Measurements from ENCODE around the gene NDUFA8. TPM values are rescaled to one million over a fixed set of nuclear protein-coding genes. Genes with fewer than 3 reads are reported as not detected.

The NDUFA8 gene
- total and polyA plus RNA-seq, 2 of the 4 experiments (the other 2 are of a cell fraction): 45.2 to 98.1 TPM

DNA sequence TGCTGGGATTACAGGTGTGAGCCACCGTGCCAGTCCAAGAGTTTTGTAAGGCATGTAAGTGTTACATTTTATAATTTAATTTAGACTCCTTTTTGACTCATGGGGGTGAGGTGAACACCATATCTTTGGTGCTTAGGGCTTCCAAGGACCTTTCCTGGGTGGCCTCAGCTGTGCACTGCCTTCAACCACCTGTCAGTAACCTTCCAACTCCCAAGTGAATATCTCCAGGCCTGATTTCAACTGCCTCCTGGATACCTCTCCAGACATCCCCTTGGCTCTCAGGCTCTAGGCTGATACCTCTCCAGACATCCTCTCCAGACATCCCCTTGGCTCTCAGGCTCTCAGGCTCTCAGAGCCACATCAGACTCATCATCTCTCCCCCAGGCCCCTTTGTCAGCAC, 35.5 kb downstream of the NDUFA8 start:
- Histone ChIP-seq H3K9me3 (ENCODE audit: control insufficient read depth, insufficient read depth, low read length) (no peaks in the 10 kb centered on the region), H3K79me1 (ENCODE audit: low read depth in 1 of 2, low read length in 2 of 2) (no peaks in the 10 kb centered on the region), H2AFZ (replicated peaks; ENCODE audit: low read length, poor library complexity) (no peak overlapping the region), H2AK5ac (ENCODE audit: low read depth, low read length) (0 out of 2 replicates have a peak overlapping the region, but pooled peaks have one; percentile 12), H3K4ac (ENCODE audit: low read depth, low read length) (no peak overlapping the region), H2BK120ac (ENCODE audit: low read depth, low read length) (no peak overlapping the region), H2AK9ac (replicated peaks; ENCODE audit: low read depth, low read length, poor library complexity) (no peak overlapping the region), H2BK5ac (ENCODE audit: low read depth, low read length, poor library complexity, severe bottlenecking) (no peak overlapping the region), H4K5ac (ENCODE audit: low read depth, low read length) (no peak overlapping the region), H3K23ac (ENCODE audit: low read depth, low read length) (no peak overlapping the region), H2BK20ac (ENCODE audit: low read depth, low read length) (no peak overlapping the region), H3K4me3 (ENCODE audit: insufficient read depth, low read depth, low read length) (no peak overlapping the region), H3K9me1 (ENCODE audit: insufficient read depth, low read length) (peaks cover 7% of the 10 kb centered on the region), H3K36me3 (ENCODE audit: control insufficient read depth, insufficient read depth, low read length) (no peaks in the 10 kb centered on the region), H2BK15ac (ENCODE audit: low read depth, low read length) (no peak overlapping the region), H3K27me3 (ENCODE audit: control insufficient read depth, insufficient read depth, low read length) (no peaks in the 10 kb centered on the region; the same call in 1 of the 2 replicates), H4K8ac (ENCODE audit: low read depth in 2 of 2, low read length in 2 of 2) (no peak overlapping the region), H3K9ac (ENCODE audit: low read depth, low read length) (no peak overlapping the region), H3K27ac (ENCODE audit: insufficient read depth, low read length) (no peak overlapping the region), H3K4me2 (ENCODE audit: low read depth, low read length) (no peak overlapping the region), H4K91ac (ENCODE audit: insufficient read depth, low read depth, low read length) (no peak overlapping the region), H3K14ac (replicated peaks; ENCODE audit: low read depth, low read length) (no peak overlapping the region), H3K56ac (ENCODE audit: extremely low read depth, insufficient read depth, low read length) (no peak overlapping the region), H3K18ac (ENCODE audit: low read depth, low read length) (no peak overlapping the region), H4K20me1 (ENCODE audit: insufficient read depth, low read length) (no peaks in the 10 kb centered on the region), H3K4me1 (ENCODE audit: control insufficient read depth, insufficient read depth, low read length) (peaks cover 13% of the 10 kb centered on the region)
- POLR2A ChIA-PET (ENCODE audit: unreplicated experiment): no interaction called here
- no TSS peak for BruUV-seq (replicated peaks)
- intact Hi-C loops (cut with micrococcal nuclease) (loop anchor here (2.0 kb wide), 1 partner anchor 687 kb away; no protein-coding TSS in a partner anchor), dilution Hi-C loops (cut with HindIII; ENCODE audit: low sequenced_read_pairs, unreplicated experiment) (no loop called here), in situ Hi-C loops (cut with MboI; ENCODE audit: low sequenced_read_pairs) (loop anchor here (5.0 kb wide), 3 partner anchors 228 to 688 kb away; no protein-coding TSS in a partner anchor)
- CTCF ChIA-PET: interaction anchor here (0.6 to 4.7 kb wide), 6 partner anchors 10 to 331 kb away, joined by 3 to 43 read pairs (median 4); no protein-coding TSS in a partner anchor
- no peak for ATAC-seq (ENCODE audit: low read depth)
- no peak for DNase-seq
- WGBS, 2 experiments (ENCODE audit: extremely low coverage in 2 of 2, insufficient read length in 1 of 2): no CpG with 5 or more reads among the region's 1 CpG
- TF ChIP-seq, protein P1, sequence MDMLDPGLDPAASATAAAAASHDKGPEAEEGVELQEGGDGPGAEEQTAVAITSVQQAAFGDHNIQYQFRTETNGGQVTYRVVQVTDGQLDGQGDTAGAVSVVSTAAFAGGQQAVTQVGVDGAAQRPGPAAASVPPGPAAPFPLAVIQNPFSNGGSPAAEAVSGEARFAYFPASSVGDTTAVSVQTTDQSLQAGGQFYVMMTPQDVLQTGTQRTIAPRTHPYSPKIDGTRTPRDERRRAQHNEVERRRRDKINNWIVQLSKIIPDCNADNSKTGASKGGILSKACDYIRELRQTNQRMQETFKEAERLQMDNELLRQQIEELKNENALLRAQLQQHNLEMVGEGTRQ (IDR thresholded peaks at IDR 0.05; ENCODE audit: low read depth, low read length): no peak
- TF ChIP-seq, protein P2, sequence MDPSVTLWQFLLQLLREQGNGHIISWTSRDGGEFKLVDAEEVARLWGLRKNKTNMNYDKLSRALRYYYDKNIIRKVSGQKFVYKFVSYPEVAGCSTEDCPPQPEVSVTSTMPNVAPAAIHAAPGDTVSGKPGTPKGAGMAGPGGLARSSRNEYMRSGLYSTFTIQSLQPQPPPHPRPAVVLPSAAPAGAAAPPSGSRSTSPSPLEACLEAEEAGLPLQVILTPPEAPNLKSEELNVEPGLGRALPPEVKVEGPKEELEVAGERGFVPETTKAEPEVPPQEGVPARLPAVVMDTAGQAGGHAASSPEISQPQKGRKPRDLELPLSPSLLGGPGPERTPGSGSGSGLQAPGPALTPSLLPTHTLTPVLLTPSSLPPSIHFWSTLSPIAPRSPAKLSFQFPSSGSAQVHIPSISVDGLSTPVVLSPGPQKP (IDR thresholded peaks at IDR 0.05; ENCODE audit: borderline replicate concordance, low read depth, low read length): no peak
- TF ChIP-seq RCOR1 (IDR thresholded peaks at IDR 0.05; ENCODE audit: insufficient replicate concordance, low read length) (no peak), MXI1 (IDR thresholded peaks at IDR 0.05; ENCODE audit: borderline replicate concordance, low read depth, low read length) (no peak), BHLHE40 (IDR thresholded peaks at IDR 0.05; ENCODE audit: low read depth, low read length) (no peak), CHD1 (IDR thresholded peaks at IDR 0.05; ENCODE audit: low read depth, low read length) (no peak), FOS (IDR thresholded peaks at IDR 0.05; ENCODE audit: low read depth, low read length) (no peak), RFX5 (IDR thresholded peaks at IDR 0.05; ENCODE audit: low read depth, low read length) (no peak), NFE2L2 (IDR thresholded peaks at IDR 0.05; ENCODE audit: low read depth, low read length) (no peak), SMC3 (IDR thresholded peaks at IDR 0.05; ENCODE audit: low read depth, low read length) (no peak), POLR2A (IDR thresholded peaks at IDR 0.05; ENCODE audit: low read depth, low read length) (no peak), MAFK (IDR thresholded peaks at IDR 0.05; ENCODE audit: low read depth, low read length) (no peak), RAD21 (IDR thresholded peaks at IDR 0.05; ENCODE audit: low read length) (no peak), MAZ (IDR thresholded peaks at IDR 0.05; ENCODE audit: borderline replicate concordance, low read depth, low read length) (no peak), CEBPB (IDR thresholded peaks at IDR 0.05; ENCODE audit: low read depth, low read length) (no peak)
- TF ChIP-seq, protein P3, sequence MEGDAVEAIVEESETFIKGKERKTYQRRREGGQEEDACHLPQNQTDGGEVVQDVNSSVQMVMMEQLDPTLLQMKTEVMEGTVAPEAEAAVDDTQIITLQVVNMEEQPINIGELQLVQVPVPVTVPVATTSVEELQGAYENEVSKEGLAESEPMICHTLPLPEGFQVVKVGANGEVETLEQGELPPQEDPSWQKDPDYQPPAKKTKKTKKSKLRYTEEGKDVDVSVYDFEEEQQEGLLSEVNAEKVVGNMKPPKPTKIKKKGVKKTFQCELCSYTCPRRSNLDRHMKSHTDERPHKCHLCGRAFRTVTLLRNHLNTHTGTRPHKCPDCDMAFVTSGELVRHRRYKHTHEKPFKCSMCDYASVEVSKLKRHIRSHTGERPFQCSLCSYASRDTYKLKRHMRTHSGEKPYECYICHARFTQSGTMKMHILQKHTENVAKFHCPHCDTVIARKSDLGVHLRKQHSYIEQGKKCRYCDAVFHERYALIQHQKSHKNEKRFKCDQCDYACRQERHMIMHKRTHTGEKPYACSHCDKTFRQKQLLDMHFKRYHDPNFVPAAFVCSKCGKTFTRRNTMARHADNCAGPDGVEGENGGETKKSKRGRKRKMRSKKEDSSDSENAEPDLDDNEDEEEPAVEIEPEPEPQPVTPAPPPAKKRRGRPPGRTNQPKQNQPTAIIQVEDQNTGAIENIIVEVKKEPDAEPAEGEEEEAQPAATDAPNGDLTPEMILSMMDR (conservative IDR thresholded peaks at IDR 0.05; ENCODE audit: low read depth, low read length): no peak

Measured in IMR-90 (cell line).